Neuronal stem cell (in vitro differentiated cells): ENCODE data around the gene PNPLA7.
"Not testable (repeated sequence)": the region's sequence is repeated elsewhere in the genome, so short reads cannot be mapped to it uniquely, and the experiment has no call there.

Experiments
- DNase-seq: peaks from one replicate; pipeline ENCODE4 v3.0.0-alpha.2; 2013; ENCODE audit warnings: low spot score
- H2AFZ ChIP-seq: one replicate; pipeline ENCODE4 v1.6.1; 2013; ENCODE audit warnings: mild to moderate bottlenecking, low read length, inconsistent platforms
- H2AK5ac ChIP-seq: 2 replicates; pipeline ENCODE4 v1.6.1; 2013; ENCODE audit warnings: low read depth, mild to moderate bottlenecking, inconsistent platforms, low read length, moderate library complexity, mixed read lengths
- H2BK120ac ChIP-seq: 2 replicates; pipeline ENCODE4 v1.6.1; 2013; ENCODE audit warnings: low read depth, mild to moderate bottlenecking, inconsistent platforms, low read length, moderate library complexity, mixed read lengths
- H2BK12ac ChIP-seq: one replicate; pipeline ENCODE4 v1.6.1; 2013; ENCODE audit warnings: low read length, inconsistent platforms
- H2BK15ac ChIP-seq: 2 replicates; pipeline ENCODE4 v1.6.1; 2013; ENCODE audit warnings: mild to moderate bottlenecking, low read length, inconsistent platforms, mixed read lengths
- H2BK5ac ChIP-seq: one replicate; pipeline ENCODE4 v1.6.1; 2013; ENCODE audit warnings: inconsistent platforms, mild to moderate bottlenecking, low read length, moderate library complexity
- H3K14ac ChIP-seq: one replicate; pipeline ENCODE4 v1.6.1; 2013; ENCODE audit warnings: low read length, inconsistent platforms
- H3K18ac ChIP-seq: 2 replicates; pipeline ENCODE4 v1.6.1; 2013; ENCODE audit warnings: low read length, inconsistent platforms
- H3K23ac ChIP-seq: 2 replicates; pipeline ENCODE4 v1.6.1; 2013; ENCODE audit warnings: low read depth, mild to moderate bottlenecking, mixed read lengths, low read length, inconsistent platforms; ENCODE audit not compliant: poor library complexity
- H3K27ac ChIP-seq: replicated peaks from 3 replicates; pipeline ENCODE4 v1.5.1; 2013; ENCODE audit warnings: low read length, inconsistent platforms
- H3K27me3 ChIP-seq, 3 experiments: 2 replicates each; pipeline ENCODE4 v1.6.1; 2013; ENCODE audit warnings: low read length in 3 of 3, mild to moderate bottlenecking in 2 of 3, inconsistent platforms in 1 of 3, low read depth in 1 of 3, mixed read lengths in 1 of 3, moderate library complexity in 1 of 3; ENCODE audit not compliant: control insufficient read depth in 3 of 3, insufficient read depth in 3 of 3
- H3K36me3 ChIP-seq, 2 donors: replicated peaks in 1 of 2; 2 replicates each; pipeline ENCODE4 v1.6.1; 2013; ENCODE audit warnings: low read length in 2 of 2; ENCODE audit not compliant: control insufficient read depth in 2 of 2, insufficient read depth in 2 of 2
- H3K4ac ChIP-seq: 2 replicates; pipeline ENCODE4 v1.6.1; 2013; ENCODE audit warnings: inconsistent platforms, mild to moderate bottlenecking, low read length, moderate library complexity
- H3K4me1 ChIP-seq, 2 donors: 1 replicate in 1 of 2; 2 replicates in 1 of 2; pipeline ENCODE4 v1.6.1; 2013; ENCODE audit warnings: low read length in 2 of 2, low read depth in 1 of 2; ENCODE audit not compliant: control insufficient read depth in 2 of 2, insufficient read depth in 1 of 2
- H3K4me2 ChIP-seq: one replicate; pipeline ENCODE4 v1.6.1; 2013; ENCODE audit warnings: mild to moderate bottlenecking, low read length, inconsistent platforms; ENCODE audit not compliant: insufficient read depth, poor library complexity, severe bottlenecking
- H3K4me3 ChIP-seq, 2 donors: 2 replicates each; pipeline ENCODE4 v1.5.1; 2013; ENCODE audit warnings: low read length in 2 of 2, mild to moderate bottlenecking in 2 of 2, inconsistent platforms in 1 of 2, moderate library complexity in 1 of 2
- H3K79me1 ChIP-seq: one replicate; pipeline ENCODE4 v1.6.1; 2013; ENCODE audit warnings: low read depth, mild to moderate bottlenecking, inconsistent platforms, low read length, moderate library complexity
- H3K9ac ChIP-seq: one replicate; pipeline ENCODE4 v1.6.1; 2013; ENCODE audit warnings: mild to moderate bottlenecking, low read depth, low read length, inconsistent platforms; ENCODE audit not compliant: poor library complexity
- H3K9me3 ChIP-seq, 2 donors: replicated peaks in 1 of 2; 2 replicates each; pipeline versions ENCODE3 to v1.6.1; 2013; ENCODE audit warnings: low read length in 2 of 2, mild to moderate bottlenecking in 2 of 2, inconsistent platforms in 1 of 2, low read depth in 1 of 2, mixed read lengths in 1 of 2, moderate library complexity in 1 of 2; ENCODE audit not compliant: control insufficient read depth in 2 of 2, insufficient read depth in 1 of 2
- H4K8ac ChIP-seq: one replicate; pipeline ENCODE4 v1.6.1; 2013; ENCODE audit warnings: low read depth, mild to moderate bottlenecking, inconsistent platforms, low read length, moderate library complexity
- H4K91ac ChIP-seq: one replicate; pipeline ENCODE4 v1.6.1; 2013; ENCODE audit warnings: low read length, low read depth, mild to moderate bottlenecking, inconsistent platforms; ENCODE audit not compliant: poor library complexity
- WGBS, 2 donors: extraction: QIAGEN DNeasy Blood & Tissue Kit; methylation state at CpG; one replicate each; pipeline ENCODE4 v1.1.7; 2013; ENCODE audit warnings: missing lambda C conversion rate in 2 of 2, mixed read lengths in 1 of 2; ENCODE audit not compliant: insufficient read length in 2 of 2, insufficient replicate concordance in 1 of 2; ENCODE audit errors: extremely low coverage in 2 of 2; 5-methylcytosine and 5-hydroxymethylcytosine counted together

The PNPLA7 gene

GRCh38 chr9:137521405-137521985, 28.7 kb downstream of the PNPLA7 start:
- Histone ChIP-seq H3K79me1 (no peaks in the 10 kb centered on the region), H3K4me3 (no peak overlapping the region), H3K4ac (no peak overlapping the region), H3K9me3 (no peaks in the 10 kb centered on the region), H2BK12ac (no peak overlapping the region), H3K23ac (peak overlapping the region; percentile 49), H2BK5ac (no peak overlapping the region), H3K9ac (no peak overlapping the region), H3K27ac (no peak overlapping the region), H3K18ac (no peak overlapping the region), H2BK15ac (no peak overlapping the region), H2BK120ac (no peak overlapping the region), H3K14ac (peak overlapping the region; percentile 0), H4K91ac (no peak overlapping the region), H3K4me1 (no peaks in the 10 kb centered on the region), H3K36me3 (no peaks in the 10 kb centered on the region), H3K4me2 (no peak overlapping the region), H2AFZ (no peak overlapping the region), H2AK5ac (no peak overlapping the region), H3K27me3 (no peaks in the 10 kb centered on the region), H4K8ac (no peak overlapping the region)
- no peak for DNase-seq
- WGBS, 2 donors = no CpG with 5 or more reads among the region's 18 CpGs

DNA sequence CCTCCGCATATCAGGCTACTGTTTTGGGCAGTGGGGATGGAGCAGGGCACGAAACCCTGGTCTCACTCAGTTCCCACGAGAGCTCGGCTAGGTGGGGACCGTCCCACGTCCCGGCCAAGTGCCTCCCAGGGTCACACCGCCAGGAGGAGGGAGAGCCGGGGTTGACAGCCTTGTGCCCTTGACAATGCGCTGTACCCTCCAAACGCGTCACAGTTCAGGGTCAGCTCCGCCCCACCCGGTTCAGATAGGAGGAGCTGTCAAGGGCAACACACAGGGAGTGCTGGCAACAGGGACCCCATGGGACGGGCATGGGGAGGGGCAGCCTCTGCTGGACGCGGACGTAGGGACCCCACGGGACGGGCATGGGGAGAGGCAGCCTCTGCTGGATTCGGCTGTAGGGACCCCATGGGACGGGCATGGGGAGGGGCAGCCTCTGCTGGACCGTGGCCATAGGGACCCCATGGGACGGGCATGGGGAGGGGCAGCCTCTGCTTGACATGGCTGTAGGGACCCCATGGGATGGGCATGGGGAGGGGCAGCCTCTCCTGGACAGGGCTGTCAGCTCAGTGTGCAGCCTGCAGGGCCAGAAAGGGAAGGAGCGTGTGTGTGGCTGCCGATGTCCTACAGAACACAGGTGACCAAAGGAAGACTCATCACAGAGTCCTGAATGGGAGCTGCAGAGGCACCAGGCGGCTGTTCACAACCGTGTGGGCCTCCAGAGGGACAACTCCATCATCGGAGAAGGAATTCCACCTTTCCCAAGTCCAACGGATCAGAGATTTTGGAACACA, 29.4 kb downstream of the PNPLA7 start:
- DNase-seq = no peak

DNA sequence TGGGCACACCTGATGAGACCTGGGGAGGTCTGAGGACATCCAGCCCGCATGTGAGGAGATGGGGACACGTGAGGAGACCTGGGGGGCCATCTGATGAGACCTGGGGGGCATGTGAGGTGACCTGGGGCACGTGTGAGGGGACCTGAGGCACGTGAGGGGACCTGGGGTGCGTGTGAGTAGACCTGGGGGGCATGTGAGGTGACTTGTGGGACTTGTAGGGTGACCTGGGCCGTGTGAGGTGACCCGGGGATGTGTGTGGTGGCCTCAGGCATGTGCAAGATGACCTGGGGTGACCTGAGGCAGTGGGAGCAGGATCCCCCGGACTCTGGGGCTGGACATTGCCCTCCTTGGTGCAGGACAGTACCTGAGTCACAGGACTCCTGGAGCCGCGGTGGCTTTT, 30.6 kb downstream of the PNPLA7 start:
- Histone ChIP-seq H2BK5ac (no peak overlapping the region), H3K4me2 (no peak overlapping the region), H2BK15ac (no peak overlapping the region), H3K4ac (no peak overlapping the region), H3K18ac (peak overlapping the region; percentile 48), H3K27me3 (no peaks in the 10 kb centered on the region), H3K4me3 (peak overlapping the region in 1 of 2 donors; percentile 55), H3K36me3 (no peaks in the 10 kb centered on the region), H4K91ac (no peak overlapping the region), H4K8ac (no peak overlapping the region), H3K27ac (no peak overlapping the region), H3K9ac (peak overlapping the region; percentile 44), H2BK12ac (peak overlapping the region; percentile 94), H3K23ac (peak overlapping the region; percentile 73), H3K9me3 (no peaks in the 10 kb centered on the region), H3K79me1 (peaks cover 2% of the 10 kb centered on the region), H2BK120ac (peak overlapping the region; percentile 91), H2AK5ac (no peak overlapping the region), H3K14ac (peak overlapping the region; percentile 63), H3K4me1 (no peaks in the 10 kb centered on the region), H2AFZ (no peak overlapping the region)
- no peak for DNase-seq
- no CpG with 5 or more reads among the region's 10 CpGs for WGBS, 2 donors

More for the DNA sequence above, 29.4 kb downstream of the PNPLA7 start:
- no peaks in the 10 kb centered on the region for H3K4me1 ChIP-seq
- H2BK5ac ChIP-seq = no peak overlapping the region
- H4K8ac ChIP-seq = peak overlapping the region; percentile 87
- peak overlapping the region; percentile 56 for H3K4ac ChIP-seq
- peak overlapping the region; percentile 73 for H2BK12ac ChIP-seq
- no peak overlapping the region for H2BK120ac ChIP-seq
- no peak overlapping the region for H3K27ac ChIP-seq
- no peak overlapping the region for H3K14ac ChIP-seq
- H3K9ac ChIP-seq = no peak overlapping the region
- no peaks in the 10 kb centered on the region for H3K9me3 ChIP-seq
- H2AK5ac ChIP-seq = no peak overlapping the region
- H4K91ac ChIP-seq = no peak overlapping the region
- no peaks in the 10 kb centered on the region for H3K27me3 ChIP-seq
- H3K36me3 ChIP-seq = no peaks in the 10 kb centered on the region
- peak overlapping the region; percentile 27 for H2BK15ac ChIP-seq
- H3K18ac ChIP-seq = peak overlapping the region; percentile 53
- no peak overlapping the region for H3K4me3 ChIP-seq
- no CpG with 5 or more reads among the region's 30 CpGs for WGBS, 2 donors
- no peak overlapping the region for H3K23ac ChIP-seq
- H2AFZ ChIP-seq = no peak overlapping the region
- H3K4me2 ChIP-seq = no peak overlapping the region
- H3K79me1 ChIP-seq = no peaks in the 10 kb centered on the region

DNA sequence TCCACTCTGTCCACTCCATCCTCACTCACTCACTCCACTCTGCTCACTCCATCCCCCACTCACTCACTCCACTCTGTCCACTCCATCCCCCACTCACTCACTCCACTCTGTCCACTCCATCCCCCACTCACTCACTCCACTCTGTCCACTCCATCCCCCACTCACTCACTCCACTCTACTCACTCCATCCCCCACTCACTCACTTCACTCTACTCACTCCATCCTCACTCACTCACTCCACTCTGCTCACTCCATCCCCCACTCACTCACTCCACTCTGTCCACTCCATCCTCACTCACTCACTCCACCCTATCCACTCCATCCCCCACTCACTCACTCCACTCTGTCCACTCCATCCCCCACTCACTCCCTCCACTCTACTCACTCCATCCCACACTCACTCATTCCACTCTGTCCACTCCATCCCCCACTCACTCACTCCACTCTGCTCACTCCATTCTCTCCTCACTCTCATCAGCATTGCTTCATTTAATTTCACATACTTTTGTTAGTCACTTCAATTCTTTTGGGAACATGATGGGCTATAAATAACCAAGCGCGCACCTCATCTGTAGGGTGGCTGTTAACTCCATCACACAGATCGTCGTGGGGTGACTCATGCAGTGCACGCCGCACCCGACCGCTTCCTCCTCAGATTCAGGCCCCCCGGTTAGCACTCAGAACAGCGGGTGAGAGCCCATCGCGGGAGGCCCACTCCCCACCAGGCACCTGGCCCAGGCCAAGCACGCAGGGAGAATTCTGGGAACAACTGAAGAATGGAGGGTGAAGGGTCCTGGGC, 31.3 kb downstream of the PNPLA7 start:
- not testable (repeated sequence) for H2AK5ac ChIP-seq, H2BK5ac ChIP-seq, H3K36me3 ChIP-seq, H3K79me1 ChIP-seq, H3K9ac ChIP-seq, H4K8ac ChIP-seq, H3K18ac ChIP-seq, H2BK120ac ChIP-seq, H3K14ac ChIP-seq, H2AFZ ChIP-seq, H3K4ac ChIP-seq, H3K9me3 ChIP-seq, H3K27me3 ChIP-seq, H3K4me1 ChIP-seq, H4K91ac ChIP-seq, H3K27ac ChIP-seq, H2BK15ac ChIP-seq, H2BK12ac ChIP-seq, H3K4me2 ChIP-seq, DNase-seq
- peak overlapping the region; percentile 73 for H3K23ac ChIP-seq
- no CpG with 5 or more reads among the region's 13 CpGs for WGBS, 2 donors
- peak overlapping the region in 1 of 2 donors; percentile 55 for H3K4me3 ChIP-seq
